HCT116 (cell line): ENCODE results near the gene NDUFB6. TPM values are rescaled to one million over a fixed set of nuclear protein-coding genes. Genes with fewer than 3 reads are reported as not detected.

Experiments
- ATAC-seq: fragments of 200-7000 bp; cut with Tn5 transposase; 2 replicates; pipeline ENCODE4 v1.9.1; 2020; ENCODE audit warnings: mild to moderate bottlenecking, moderate library complexity
- BruUV-seq: library from RNA; stranded (reverse); fragments of 400-500 nt; replicated peaks from 2 replicates; lab custom pipeline; 2021; lab: Mats Ljungman, UMichigan
- CTCF ChIA-PET: fragments of 300-600 bp; sonication (Branson Sonifier 250); formaldehyde crosslinking; loops from one replicate; lab custom pipeline; 2021; ENCODE audit warnings: antibody characterized with exemption; lab: Charles Lee
- POLR2A ChIA-PET: fragments of 300-600, 350-600 bp; sonication (Branson Sonifier 250); formaldehyde crosslinking; loops from one replicate; lab custom pipeline; 2021; ENCODE audit warnings: antibody characterized with exemption; lab: Charles Lee
- RAD21 ChIA-PET, 2 experiments: fragments of 300-600 bp; sonication (Branson Sonifier 250); formaldehyde crosslinking; loops; one replicate each; lab custom pipeline; 2023; ENCODE audit warnings: low total read pairs in 2 of 2; ENCODE audit not compliant: uncharacterized antibody in 2 of 2, unreplicated experiment in 2 of 2, low non-redundant PET in 1 of 2; lab: Charles Lee
- DNase-seq: peaks from one replicate; pipeline ENCODE4 v3.0.0-alpha.2; 2010; ENCODE audit warnings: low read depth, low spot score
- H2AFZ ChIP-seq: fragments of 200-600 bp; shearing (Covaris generic), sonication (generic); 2 replicates; pipeline ENCODE4 v1.6.1; 2017; ENCODE audit warnings: low read depth, mixed run types, mixed read lengths, antibody characterized with exemption, low read length; ENCODE audit not compliant: poor library complexity, severe bottlenecking
- H3K27ac ChIP-seq: 2 replicates; pipeline ENCODE4 v1.5.1; 2012; ENCODE audit warnings: low read depth, low read length
- H3K27me3 ChIP-seq: fragments of 200-600 bp; sonication (generic); 2 replicates; pipeline ENCODE4 v1.6.1; 2016; ENCODE audit warnings: mixed run types, low read length, mixed read lengths; ENCODE audit not compliant: insufficient read depth
- H3K36me3 ChIP-seq, 2 experiments: fragments of 200-500 bp in 1 of 2; fragments of 200-600 bp in 1 of 2; sonication (Bioruptor generic) in 1 of 2; sonication (generic) in 1 of 2; 2 replicates each; pipeline versions ENCODE4 v1.5.1 to v1.6.1; 2014 to 2016; ENCODE audit warnings: low read length in 2 of 2, inconsistent platforms in 1 of 2, mixed read lengths in 1 of 2, mixed run types in 1 of 2; ENCODE audit not compliant: insufficient read depth in 2 of 2, control insufficient read depth in 1 of 2
- H3K4me1 ChIP-seq, 2 experiments: fragments of 200-600 bp in 1 of 2; sonication (generic) in 1 of 2; 2 replicates each; pipeline versions ENCODE4 v1.5.1 to v1.6.1; 2012 to 2017; ENCODE audit warnings: low read length in 2 of 2, inconsistent platforms in 1 of 2, mild to moderate bottlenecking in 1 of 2, mixed read lengths in 1 of 2, mixed run types in 1 of 2, moderate library complexity in 1 of 2; ENCODE audit not compliant: insufficient read depth in 2 of 2, control insufficient read depth in 1 of 2
- H3K4me2 ChIP-seq: fragments of 200-600 bp; sonication (generic); 2 replicates; pipeline ENCODE4 v1.6.1; 2017; ENCODE audit warnings: mixed run types, low read length, mixed read lengths
- H3K4me3 ChIP-seq, 2 experiments: fragments of 200-600 bp in 1 of 2; sonication (generic) in 1 of 2; replicated peaks in 1 of 2; 2 replicates each; pipeline ENCODE4 v1.5.1; 2011 to 2016; ENCODE audit warnings: low read length in 2 of 2, control low read depth in 1 of 2, low read depth in 1 of 2, mild to moderate bottlenecking in 1 of 2, mixed read lengths in 1 of 2, mixed run types in 1 of 2
- H3K79me2 ChIP-seq: fragments of 200-600 bp; sonication (generic); 2 replicates; pipeline ENCODE4 v1.6.1; 2017; ENCODE audit warnings: mild to moderate bottlenecking, mixed run types, low read length, moderate library complexity, mixed read lengths; ENCODE audit not compliant: insufficient read depth
- H3K9ac ChIP-seq: fragments of 200-600 bp; sonication (generic); 2 replicates; pipeline ENCODE4 v1.6.1; 2016; ENCODE audit warnings: low read length, mixed read lengths
- H3K9me2 ChIP-seq: fragments of 200-600 bp; sonication (generic), shearing (Covaris generic); 2 replicates; pipeline ENCODE4 v1.6.1; 2017; ENCODE audit warnings: mixed run types, mild to moderate bottlenecking, moderate library complexity; ENCODE audit not compliant: insufficient read depth
- H3K9me3 ChIP-seq, 2 experiments: fragments of 200-500 bp in 1 of 2; fragments of 200-600 bp in 1 of 2; sonication (Bioruptor generic) in 1 of 2; sonication (generic) in 1 of 2; 2 replicates each; pipeline ENCODE4 v1.6.1; 2014 to 2017; ENCODE audit warnings: low read length in 2 of 2, mixed read lengths in 2 of 2, inconsistent platforms in 1 of 2, low read depth in 1 of 2, mild to moderate bottlenecking in 1 of 2, mixed run types in 1 of 2, moderate library complexity in 1 of 2; ENCODE audit not compliant: control insufficient read depth in 1 of 2, insufficient read depth in 1 of 2
- H4K20me1 ChIP-seq: fragments of 200-600 bp; sonication (generic), shearing (Covaris generic); 2 replicates; pipeline ENCODE4 v1.6.1; 2017; ENCODE audit warnings: mixed run types, mild to moderate bottlenecking, moderate library complexity; ENCODE audit not compliant: insufficient read depth
- ATF3 ChIP-seq: IDR thresholded peaks from 2 replicates; pipeline ENCODE4 v1.6.1; 2012
- CEBPB ChIP-seq: IDR thresholded peaks from 2 replicates; pipeline ENCODE4 v1.6.1; 2012; ENCODE audit warnings: low read depth
- CTCF ChIP-seq, 3 experiments: fragments of 200-600 bp in 1 of 3; sonication (generic) in 1 of 3; IDR thresholded peaks in 2 of 3; conservative IDR thresholded peaks in 1 of 3; 2 replicates each; pipeline ENCODE4 v1.5.1; 2012 to 2017; ENCODE audit warnings: low read depth in 2 of 3, low read length in 2 of 3, antibody characterized with exemption in 1 of 3, borderline replicate concordance in 1 of 3, control low read depth in 1 of 3, mild to moderate bottlenecking in 1 of 3, mixed read lengths in 1 of 3, mixed run types in 1 of 3, moderate library complexity in 1 of 3; ENCODE audit not compliant: insufficient read depth in 1 of 3
- ELF1 ChIP-seq: IDR thresholded peaks from 2 replicates; pipeline ENCODE4 v1.6.1; 2012; ENCODE audit warnings: low read depth, borderline replicate concordance
- EZH2 ChIP-seq: fragments of 200-600 bp; sonication (generic); IDR thresholded peaks from 2 replicates; pipeline ENCODE4 v1.6.1; 2017; ENCODE audit warnings: antibody characterized with exemption, mixed run types
- EZH2phosphoT487 ChIP-seq: fragments of 200-600 bp; IDR thresholded peaks from 2 replicates; pipeline ENCODE4 v1.6.1; 2018; ENCODE audit warnings: antibody characterized with exemption, borderline replicate concordance
- JUND ChIP-seq: IDR thresholded peaks from 2 replicates; pipeline ENCODE4 v1.6.1; 2012
- RAD21 ChIP-seq: IDR thresholded peaks from 2 replicates; pipeline ENCODE4 v1.6.1; 2012; ENCODE audit warnings: low read depth, mild to moderate bottlenecking
- SP1 ChIP-seq: IDR thresholded peaks from 2 replicates; pipeline ENCODE4 v1.6.1; 2012; ENCODE audit warnings: low read depth
- SRF ChIP-seq: IDR thresholded peaks from 2 replicates; pipeline ENCODE4 v1.6.1; 2012; ENCODE audit warnings: low read depth
- ZBTB33 ChIP-seq: IDR thresholded peaks from 2 replicates; pipeline ENCODE4 v1.6.1; 2011; ENCODE audit warnings: mild to moderate bottlenecking, low read length, moderate library complexity; ENCODE audit not compliant: insufficient replicate concordance; ENCODE audit errors: extremely low read depth
- ZFX ChIP-seq: fragments of 450-650 bp; IDR thresholded peaks from 2 replicates; pipeline ENCODE4 v1.6.1; 2017
- ZNF274 ChIP-seq: fragments of 200-500 bp; sonication (Bioruptor generic); IDR thresholded peaks from 2 replicates; pipeline ENCODE4 v1.6.1; 2014; ENCODE audit warnings: mild to moderate bottlenecking, low read depth, low read length, inconsistent platforms
- intact Hi-C: fragments of 100-400 bp; cut with micrococcal nuclease; formaldehyde crosslinking; loops from 2 replicates; pipeline ENCODE4 v1.10.0; 2022
- total RNA-seq: library from RNA; stranded (reverse); gene quantifications from one replicate; pipeline ENCODE4 v1.2.1, GENCODE V29; 2021; ENCODE audit not compliant: unreplicated experiment

Gene NDUFB6
- total RNA-seq, 1 experiment from 2014 or later = 68.9 TPM

GRCh38 chr9:32518276-32518675, 54.7 kb downstream of the NDUFB6 start:
- intact Hi-C loops = no loop called here
- 0 out of 4 replicates have a peak, but pooled peaks cover 0 to 3% of the 10 kb centered on the region in 2 experiments for H3K4me1 ChIP-seq
- H3K36me3 ChIP-seq = 0 out of 4 replicates have a peak, but pooled peaks cover 0 to 5% of the 10 kb centered on the region in 2 experiments
- no peak for DNase-seq
- no peak overlapping the region for H3K27ac ChIP-seq
- no peak overlapping the region for H3K4me3 ChIP-seq
- H2AFZ ChIP-seq = no peak overlapping the region
- POLR2A ChIA-PET = no interaction called here
- no peak overlapping the region for H3K9ac ChIP-seq
- H3K9me2 ChIP-seq = no peaks in the 10 kb centered on the region
- BruUV-seq = no TSS peak
- no peak overlapping the region for H3K4me2 ChIP-seq
- no peaks in the 10 kb centered on the region for H4K20me1 ChIP-seq
- ATAC-seq = no peak
- TF ChIP-seq ZBTB33 = no peak
- TF ChIP-seq SRF = no peak
- TF ChIP-seq ZFX = no peak
- no peak for TF ChIP-seq CEBPB
- no peak for TF ChIP-seq SP1
- TF ChIP-seq ELF1 = no peak
- TF ChIP-seq RAD21 = no peak
- no peak for TF ChIP-seq JUND
- TF ChIP-seq ATF3 = no peak
- no peak for TF ChIP-seq CTCF (IDR thresholded peaks at IDR 0.05 in 2 of 3, conservative IDR thresholded peaks at IDR 0.05 in 1 of 3; ENCODE audit: borderline replicate concordance in 1 of 3, insufficient read depth in 1 of 3, low read depth in 2 of 3, low read length in 2 of 3)
- no peak for TF ChIP-seq EZH2phosphoT487
- no peak for TF ChIP-seq EZH2
- no peak for TF ChIP-seq ZNF274
- TF ChIP-seq, all 23 proteins: peak for 0
- Histone ChIP-seq H3K9me3 (peaks cover 5 to 8% of the 10 kb centered on the region in 2 experiments; a peak in 2 of 4 replicates), H3K79me2 (peaks cover 12% of the 10 kb centered on the region), H3K27me3 (no peaks in the 10 kb centered on the region)
- RAD21 ChIA-PET = no interaction called here
- CTCF ChIA-PET = no interaction called here
